HCT116 (cell line): Measurements from ENCODE around the gene NLRP14.

ENCODE experiments used
- POLR2A ChIP-seq: IDR thresholded peaks from 2 replicates; pipeline ENCODE4 v1.7.0; 2011; ENCODE audit warnings: borderline replicate concordance; ENCODE audit not compliant: insufficient read depth, insufficient read length; ENCODE audit errors: extremely low read depth
- POLR2AphosphoS5 ChIP-seq: IDR thresholded peaks from 2 replicates; pipeline ENCODE4 v1.6.1; 2011; ENCODE audit warnings: mild to moderate bottlenecking, low read depth, low read length, moderate library complexity
- TF ChIP-seq, protein P1 (sequence below), 3 experiments: fragments of 200-600 bp in 1 of 3; sonication (generic) in 1 of 3; IDR thresholded peaks in 2 of 3; conservative IDR thresholded peaks in 1 of 3; 2 replicates each; pipeline ENCODE4 v1.5.1; 2012 to 2017; ENCODE audit warnings: low read depth in 2 of 3, low read length in 2 of 3, antibody characterized with exemption in 1 of 3, borderline replicate concordance in 1 of 3, control low read depth in 1 of 3, mild to moderate bottlenecking in 1 of 3, mixed read lengths in 1 of 3, mixed run types in 1 of 3, moderate library complexity in 1 of 3; ENCODE audit not compliant: insufficient read depth in 1 of 3

GRCh38 chr11:7004482-7004881 lies 15.8 kb upstream of the NLRP14 start:
- TF ChIP-seq, protein P1, sequence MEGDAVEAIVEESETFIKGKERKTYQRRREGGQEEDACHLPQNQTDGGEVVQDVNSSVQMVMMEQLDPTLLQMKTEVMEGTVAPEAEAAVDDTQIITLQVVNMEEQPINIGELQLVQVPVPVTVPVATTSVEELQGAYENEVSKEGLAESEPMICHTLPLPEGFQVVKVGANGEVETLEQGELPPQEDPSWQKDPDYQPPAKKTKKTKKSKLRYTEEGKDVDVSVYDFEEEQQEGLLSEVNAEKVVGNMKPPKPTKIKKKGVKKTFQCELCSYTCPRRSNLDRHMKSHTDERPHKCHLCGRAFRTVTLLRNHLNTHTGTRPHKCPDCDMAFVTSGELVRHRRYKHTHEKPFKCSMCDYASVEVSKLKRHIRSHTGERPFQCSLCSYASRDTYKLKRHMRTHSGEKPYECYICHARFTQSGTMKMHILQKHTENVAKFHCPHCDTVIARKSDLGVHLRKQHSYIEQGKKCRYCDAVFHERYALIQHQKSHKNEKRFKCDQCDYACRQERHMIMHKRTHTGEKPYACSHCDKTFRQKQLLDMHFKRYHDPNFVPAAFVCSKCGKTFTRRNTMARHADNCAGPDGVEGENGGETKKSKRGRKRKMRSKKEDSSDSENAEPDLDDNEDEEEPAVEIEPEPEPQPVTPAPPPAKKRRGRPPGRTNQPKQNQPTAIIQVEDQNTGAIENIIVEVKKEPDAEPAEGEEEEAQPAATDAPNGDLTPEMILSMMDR (IDR thresholded peaks at IDR 0.05 in 2 of 3, conservative IDR thresholded peaks at IDR 0.05 in 1 of 3; ENCODE audit: borderline replicate concordance in 1 of 3, insufficient read depth in 1 of 3, low read depth in 2 of 3, low read length in 2 of 3): no peak
- TF ChIP-seq POLR2AphosphoS5: no peak
- TF ChIP-seq POLR2A: no peak
